Osteoblast (primary cell): Measurements from ENCODE around the gene BAG3. TPM values are rescaled to one million over a fixed set of nuclear protein-coding genes. Genes with fewer than 3 reads are reported as not detected.
A peak's percentile ranks its signal among the peaks of the same experiment; 100 is the strongest.
"Not testable (repeated sequence)": the region's sequence is repeated elsewhere in the genome, so short reads cannot be mapped to it uniquely, and the experiment has no call there.

Experiments used
- DNase-seq: peaks from one replicate; pipeline ENCODE4 v3.0.0; 2011; ENCODE audit warnings: low spot score, mixed read lengths; ENCODE audit not compliant: insufficient read length; ENCODE audit errors: missing footprints
- H2AFZ ChIP-seq: 2 replicates; pipeline ENCODE4 v1.6.0; 2011; ENCODE audit warnings: mild to moderate bottlenecking, low read length
- H3K27ac ChIP-seq: 2 replicates; pipeline ENCODE4 v1.5.1; 2011; ENCODE audit warnings: mild to moderate bottlenecking, low read depth, low read length, moderate library complexity
- H3K27me3 ChIP-seq: 2 replicates; pipeline ENCODE4 v1.6.0; 2012; ENCODE audit warnings: mild to moderate bottlenecking, control low read depth, inconsistent platforms, low read length, moderate library complexity; ENCODE audit not compliant: insufficient read depth
- H3K36me3 ChIP-seq: 2 replicates; pipeline ENCODE4 v1.5.1; 2011; ENCODE audit warnings: mild to moderate bottlenecking, low read length, control low read depth, moderate library complexity; ENCODE audit not compliant: insufficient read depth
- H3K4me1 ChIP-seq: 2 replicates; pipeline ENCODE4 v1.5.1; 2011; ENCODE audit warnings: mild to moderate bottlenecking, low read length, control low read depth, moderate library complexity; ENCODE audit not compliant: insufficient read depth
- H3K4me2 ChIP-seq: 2 replicates; pipeline ENCODE4 v1.6.0; 2011; ENCODE audit warnings: mild to moderate bottlenecking, low read length; ENCODE audit not compliant: insufficient read depth
- H3K4me3 ChIP-seq: fragments of 200-600 bp; sonication (generic); 3 replicates; pipeline ENCODE4 v1.5.1; 2012; ENCODE audit warnings: mild to moderate bottlenecking, low read length, inconsistent platforms; ENCODE audit not compliant: insufficient read depth
- H3K79me2 ChIP-seq: 2 replicates; pipeline ENCODE4 v1.6.0; 2012; ENCODE audit warnings: mild to moderate bottlenecking, low read length, control low read depth, inconsistent platforms; ENCODE audit not compliant: insufficient read depth
- H3K9me3 ChIP-seq: 2 replicates; pipeline ENCODE4 v1.5.1; 2011; ENCODE audit warnings: low read depth, low read length, control low read depth
- H4K20me1 ChIP-seq: 2 replicates; pipeline ENCODE4 v1.6.0; 2012; ENCODE audit warnings: mild to moderate bottlenecking, low read length, control low read depth; ENCODE audit not compliant: insufficient read depth
- total RNA-seq: library from RNA; depleted of rRNA; stranded (reverse); fragments of >200 nt; gene quantifications from 2 replicates; pipeline ENCODE4 v1.2.3, GENCODE V29; 2012
- TF ChIP-seq, protein P1 (sequence below): IDR thresholded peaks from 2 replicates; pipeline ENCODE4 v1.5.1; 2011; ENCODE audit warnings: mild to moderate bottlenecking, low read depth, low read length, moderate library complexity; ENCODE audit errors: extremely low read depth

The BAG3 gene
- total RNA-seq, 1 donor = 12.7 TPM

DNA sequence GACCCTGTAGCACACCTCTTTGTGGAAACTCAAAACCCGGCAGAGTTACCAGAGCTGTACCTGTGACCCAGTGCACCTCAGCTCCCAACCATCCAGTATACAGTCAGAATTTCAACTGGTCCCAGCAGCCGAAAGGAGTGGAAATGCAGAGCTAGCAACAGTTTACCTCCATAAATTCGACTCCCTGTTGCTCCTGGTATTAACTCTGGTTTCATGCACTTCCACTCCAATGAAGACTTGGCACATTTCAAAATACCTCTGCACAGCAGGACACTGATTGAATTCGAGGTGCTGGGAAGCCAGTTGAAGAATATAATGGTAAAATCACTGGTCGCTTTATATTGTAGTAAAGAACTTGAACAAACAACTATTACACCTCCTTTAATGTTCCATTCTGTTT is 36.5 kb upstream of the BAG3 start:
- H3K27me3 ChIP-seq = no peaks in the 10 kb centered on the region
- no peaks in the 10 kb centered on the region for H4K20me1 ChIP-seq
- DNase-seq = no peak
- no peaks in the 10 kb centered on the region for H3K4me1 ChIP-seq
- H3K27ac ChIP-seq = no peak overlapping the region
- H3K79me2 ChIP-seq = no peaks in the 10 kb centered on the region
- no peak overlapping the region for H3K4me2 ChIP-seq
- no peak overlapping the region for H2AFZ ChIP-seq
- no peaks in the 10 kb centered on the region for H3K9me3 ChIP-seq
- TF ChIP-seq, protein P1, sequence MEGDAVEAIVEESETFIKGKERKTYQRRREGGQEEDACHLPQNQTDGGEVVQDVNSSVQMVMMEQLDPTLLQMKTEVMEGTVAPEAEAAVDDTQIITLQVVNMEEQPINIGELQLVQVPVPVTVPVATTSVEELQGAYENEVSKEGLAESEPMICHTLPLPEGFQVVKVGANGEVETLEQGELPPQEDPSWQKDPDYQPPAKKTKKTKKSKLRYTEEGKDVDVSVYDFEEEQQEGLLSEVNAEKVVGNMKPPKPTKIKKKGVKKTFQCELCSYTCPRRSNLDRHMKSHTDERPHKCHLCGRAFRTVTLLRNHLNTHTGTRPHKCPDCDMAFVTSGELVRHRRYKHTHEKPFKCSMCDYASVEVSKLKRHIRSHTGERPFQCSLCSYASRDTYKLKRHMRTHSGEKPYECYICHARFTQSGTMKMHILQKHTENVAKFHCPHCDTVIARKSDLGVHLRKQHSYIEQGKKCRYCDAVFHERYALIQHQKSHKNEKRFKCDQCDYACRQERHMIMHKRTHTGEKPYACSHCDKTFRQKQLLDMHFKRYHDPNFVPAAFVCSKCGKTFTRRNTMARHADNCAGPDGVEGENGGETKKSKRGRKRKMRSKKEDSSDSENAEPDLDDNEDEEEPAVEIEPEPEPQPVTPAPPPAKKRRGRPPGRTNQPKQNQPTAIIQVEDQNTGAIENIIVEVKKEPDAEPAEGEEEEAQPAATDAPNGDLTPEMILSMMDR = no peak
- no peaks in the 10 kb centered on the region for H3K36me3 ChIP-seq
- no peak overlapping the region for H3K4me3 ChIP-seq

DNA sequence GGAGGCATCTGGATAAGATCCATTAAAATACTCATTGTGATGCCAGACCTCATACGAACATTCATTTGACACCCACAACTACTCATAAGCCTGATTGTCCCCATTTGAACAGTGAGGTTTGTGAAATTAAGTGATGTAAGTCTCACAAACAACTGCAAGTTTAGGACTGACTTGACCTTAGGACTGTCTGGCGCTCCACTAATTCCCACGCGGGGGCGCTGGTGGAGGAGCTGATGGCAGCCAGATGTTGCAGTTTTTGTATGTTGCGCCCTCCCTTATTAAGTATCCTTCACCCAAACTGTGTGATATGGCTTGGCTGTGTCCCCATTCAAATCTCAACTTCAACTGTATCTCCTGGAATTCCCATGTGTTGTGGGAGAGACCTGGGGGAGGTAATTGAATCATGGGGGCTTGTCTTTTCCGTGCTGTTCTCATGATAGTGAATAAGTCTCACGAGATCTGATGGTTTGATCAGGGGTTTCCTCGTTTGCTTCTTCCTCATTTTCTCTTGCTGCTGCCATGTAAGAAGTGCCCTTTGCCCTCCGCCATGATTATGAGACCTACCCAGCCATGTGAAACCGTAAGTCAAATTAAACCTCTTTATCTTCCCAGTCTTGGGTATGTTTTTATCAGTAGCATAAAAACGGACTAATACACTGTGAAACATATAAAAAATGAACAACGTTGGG is 34.2 kb upstream of the BAG3 start:
- Histone ChIP-seq H3K27ac (no peak overlapping the region), H3K79me2 (no peaks in the 10 kb centered on the region), H3K4me3 (no peak overlapping the region), H3K4me2 (no peak overlapping the region), H3K9me3 (no peaks in the 10 kb centered on the region), H2AFZ (no peak overlapping the region), H4K20me1 (no peaks in the 10 kb centered on the region), H3K4me1 (peaks cover 2% of the 10 kb centered on the region), H3K27me3 (no peaks in the 10 kb centered on the region), H3K36me3 (no peaks in the 10 kb centered on the region)
- TF ChIP-seq, protein P1 = peak; percentile 50
- no peak for DNase-seq

DNA sequence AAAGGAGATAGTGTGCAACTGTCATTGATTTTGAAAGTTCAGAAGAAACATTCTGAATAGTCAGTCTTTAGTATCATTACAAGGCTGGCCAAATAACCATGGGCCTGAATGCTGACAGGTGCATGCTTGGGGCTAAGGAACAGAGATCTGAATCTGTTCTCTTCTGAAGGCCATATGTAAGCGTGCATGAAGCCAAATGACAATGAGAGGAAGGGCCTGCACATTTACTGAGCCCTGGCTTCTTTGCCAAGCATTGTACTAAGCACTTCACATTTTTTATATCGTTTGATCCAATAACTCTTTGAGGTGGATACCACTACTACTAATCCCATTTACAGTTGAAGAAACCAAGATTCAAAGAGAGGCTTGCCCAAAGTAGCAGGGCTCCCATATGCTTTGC is 32.0 kb upstream of the BAG3 start:
- no peak for DNase-seq
- no peak overlapping the region for H3K4me2 ChIP-seq
- H3K27ac ChIP-seq = no peak overlapping the region
- no peaks in the 10 kb centered on the region for H3K27me3 ChIP-seq
- peaks cover 2% of the 10 kb centered on the region for H3K4me1 ChIP-seq
- H2AFZ ChIP-seq = no peak overlapping the region
- no peaks in the 10 kb centered on the region for H3K36me3 ChIP-seq
- TF ChIP-seq, protein P1 = no peak
- H3K9me3 ChIP-seq = no peaks in the 10 kb centered on the region
- no peaks in the 10 kb centered on the region for H4K20me1 ChIP-seq
- no peak overlapping the region for H3K4me3 ChIP-seq
- no peaks in the 10 kb centered on the region for H3K79me2 ChIP-seq

DNA sequence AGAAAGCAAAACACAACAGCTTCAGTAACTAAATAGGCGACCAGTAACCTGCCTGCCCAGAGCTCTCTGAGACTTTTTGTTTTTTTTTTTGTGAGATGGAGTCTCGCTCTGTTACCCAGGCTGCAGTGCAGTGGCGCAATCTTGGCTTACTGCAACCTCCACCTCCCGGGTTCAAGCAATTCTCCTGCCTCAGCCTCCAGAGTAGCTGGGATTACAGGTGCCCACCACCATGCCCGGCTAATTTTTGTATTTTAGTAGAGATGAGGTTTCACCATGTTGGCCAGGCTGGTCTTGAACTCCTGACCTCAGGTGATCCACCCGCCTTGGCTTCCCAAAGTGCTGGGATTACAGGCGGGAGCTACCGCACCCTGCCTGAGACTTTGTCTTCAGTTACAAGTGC is 31.4 kb upstream of the BAG3 start:
- not testable (repeated sequence) for H3K36me3 ChIP-seq, H2AFZ ChIP-seq, H3K4me3 ChIP-seq, H3K4me2 ChIP-seq, DNase-seq, H4K20me1 ChIP-seq, H3K27me3 ChIP-seq, H3K9me3 ChIP-seq, H3K27ac ChIP-seq, H3K4me1 ChIP-seq, H3K79me2 ChIP-seq
